Adrenal gland (tissue), 5 donors: Measurements from ENCODE around the gene IPO7.

Experiments
- CTCF ChIP-seq, 6 experiments: fragments of 450-650 bp in 4 of 6; fragments of 200-600 bp in 2 of 6; sonication (generic) in 1 of 6; IDR thresholded peaks; 1 replicate in 5 of 6; 2 replicates in 1 of 6; pipeline versions ENCODE4 v1.5.1 to v1.8.0; 2016 to 2021; ENCODE audit warnings: antibody characterized with exemption in 6 of 6, mild to moderate bottlenecking in 2 of 6, moderate library complexity in 1 of 6
- POLR2A ChIP-seq, 2 donors: fragments of 450-650 bp; IDR thresholded peaks; one replicate each; pipeline ENCODE4 v1.6.1; 2017; ENCODE audit warnings: antibody characterized with exemption in 2 of 2, mild to moderate bottlenecking in 2 of 2, moderate library complexity in 1 of 2
- donor health status: DM: no; HTN: no; CAD: no.

GRCh38 chr11:9494316-9494715 lies 109.9 kb downstream of the IPO7 start:
- TF ChIP-seq CTCF (IDR thresholded peaks at IDR 0.05) = no peak
- no peak for TF ChIP-seq POLR2A (IDR thresholded peaks at IDR 0.05)
